HG02759 (cell line): ENCODE measurements around the gene PIK3R2.
"Not testable (repeated sequence)": the region's sequence is repeated elsewhere in the genome, so short reads cannot be mapped to it uniquely, and the experiment has no call there.

Source experiments
- ATAC-seq: cut with Tn5 transposase; IDR thresholded peaks from one replicate; pipeline ENCODE4 v1.9.1; 2021; ENCODE audit warnings: mild to moderate bottlenecking, moderate library complexity; ENCODE audit not compliant: unreplicated experiment

The PIK3R2 gene

GRCh38 chr19:18198374-18198773 is 45.4 kb downstream of the PIK3R2 start:
- no peak for ATAC-seq

- no peak for ATAC-seq
These were observed 49.4 kb downstream of the PIK3R2 start for GRCh38 chr19:18202397-18202777.

GRCh38 chr19:18202778-18203407 is 49.9 kb downstream of the PIK3R2 start:
- ATAC-seq = no peak

GRCh38 chr19:18203408-18203862 is 50.5 kb downstream of the PIK3R2 start:
- no peak for ATAC-seq

GRCh38 chr19:18203863-18204393 is 51.0 kb downstream of the PIK3R2 start, which contains the start of gene RAB3A:
Gene RAB3A (minus strand): TSS chr19:18204042. CDS start chr19:18202740, 1,302 bp downstream.
- peak; percentile 88 for ATAC-seq

- peak; percentile 15 for ATAC-seq
These were observed 51.6 kb downstream of the PIK3R2 start for GRCh38 chr19:18204394-18205199.

- no peak for ATAC-seq
These were observed 52.4 kb downstream of the PIK3R2 start for GRCh38 chr19:18205200-18205892.

GRCh38 chr19:18206018-18206417 is 53.1 kb downstream of the PIK3R2 start:
- no peak for ATAC-seq

GRCh38 chr19:18208098-18208951 is 55.4 kb downstream of the PIK3R2 start:
- ATAC-seq = no peak

GRCh38 chr19:18209912-18210311 is 56.9 kb downstream of the PIK3R2 start:
- not testable (repeated sequence) for ATAC-seq

- ATAC-seq = no peak
These were observed 58.7 kb downstream of the PIK3R2 start for GRCh38 chr19:18211683-18212082.

GRCh38 chr19:18214779-18215433 is 61.9 kb downstream of the PIK3R2 start:
- ATAC-seq = no peak

- no peak for ATAC-seq
These were observed 63.8 kb downstream of the PIK3R2 start for GRCh38 chr19:18216789-18217188.

- no peak for ATAC-seq
These were observed 65.2 kb downstream of the PIK3R2 start for GRCh38 chr19:18218159-18218558.

- no peak for ATAC-seq
These were observed 65.6 kb downstream of the PIK3R2 start for GRCh38 chr19:18218600-18218999.
